K562 (cell line): ENCODE data around the gene GALNT16. TPM values are rescaled to one million over a fixed set of nuclear protein-coding genes. Genes with fewer than 3 reads are reported as not detected.

Experiments
- MLLT1 ChIP-seq, 2 experiments: fragments of 450-650 bp; IDR thresholded peaks; 2 replicates each; pipeline ENCODE4 v1.6.1; 2016
- NCOA6 ChIP-seq: fragments of 450-650 bp; IDR thresholded peaks from 2 replicates; pipeline ENCODE4 v1.6.1; 2017; ENCODE audit warnings: mild to moderate bottlenecking
- NELFE ChIP-seq: IDR thresholded peaks from 2 replicates; pipeline ENCODE4 v1.6.1; 2011; ENCODE audit warnings: mild to moderate bottlenecking; ENCODE audit not compliant: insufficient read depth, insufficient read length
- RERE ChIP-seq: sonication (generic); formaldehyde crosslinking; IDR thresholded peaks from 2 replicates; pipeline ENCODE4 v1.8.0; 2023; ENCODE audit warnings: missing genetic modification reagents, mild to moderate bottlenecking, borderline replicate concordance
- SIX5 ChIP-seq, 2 experiments: IDR thresholded peaks; 2 replicates each; pipeline ENCODE4 v1.6.1; 2011; ENCODE audit warnings: low read length in 2 of 2, borderline replicate concordance in 1 of 2, low read depth in 1 of 2, mild to moderate bottlenecking in 1 of 2, moderate library complexity in 1 of 2; ENCODE audit not compliant: insufficient read depth in 1 of 2
- TCF3 ChIP-seq: sonication (generic); formaldehyde crosslinking; IDR thresholded peaks from 2 replicates; pipeline ENCODE4 v1.4.0; 2020; ENCODE audit warnings: mild to moderate bottlenecking, missing genetic modification reagents
- ZBTB40 ChIP-seq, 2 experiments: fragments of 450-650 bp in 1 of 2; sonication (generic) in 1 of 2; formaldehyde crosslinking in 1 of 2; IDR thresholded peaks; 2 replicates each; pipeline versions ENCODE4 v1.7.1 to v1.9.0; 2016 to 2022; ENCODE audit warnings: inconsistent platforms in 1 of 2, mild to moderate bottlenecking in 1 of 2, missing genetic modification reagents in 1 of 2
- ZNF311 ChIP-seq: fragments of 250-450 bp; sonication (Bioruptor Pico); IDR thresholded peaks from 2 replicates; pipeline ENCODE4 v1.4.0; 2020; ENCODE audit warnings: mild to moderate bottlenecking, moderate library complexity
- ZSCAN29 ChIP-seq: fragments of 450-650 bp; IDR thresholded peaks from 2 replicates; pipeline ENCODE4 v1.6.1; 2017
- polyA plus RNA-seq, 8 experiments: library from polyadenylated mRNA; depleted of rRNA in 4 of 8; stranded (reverse) in 5 of 8; unstranded in 3 of 8; fragments of >200 nt; fragmentation: Nextera tagmentation in 2 of 8; fragmentation: Illumina TruSeq in 1 of 8; extraction: Ambion mirVana in 2 of 8; extraction: Trizol in 1 of 8; gene quantifications; 2 replicates each; pipeline versions ENCODE4 v1.2.1 to v1.2.3, GENCODE V29; 2011 to 2014; ENCODE audit warnings: inconsistent platforms in 1 of 8, missing spikeins in 1 of 8
- total RNA-seq, 7 experiments: library from RNA; depleted of rRNA in 6 of 7; stranded (reverse); fragments of >200 nt in 6 of 7; fragmentation: Illumina TruSeq in 2 of 7; extraction: Trizol in 2 of 7; gene quantifications; 2 replicates each; pipeline versions ENCODE4 v1.2.1 to v1.2.3, GENCODE V29; 2011 to 2021; ENCODE audit warnings: low replicate concordance in 1 of 7

GALNT16 gene
- total and polyA plus RNA-seq, 9 of the 15 experiments (the other 6 are each of a cell fraction or from before 2014, with no cell fraction given): not detected

GRCh38 chr14:69398053-69398817 lies 138.3 kb downstream of the GALNT16 start, which contains the start of the genes ERH and SLC39A9 (continued):
- TF ChIP-seq ZBTB40 (IDR thresholded peaks at IDR 0.05) (peak; percentile 99), ZBTB40 (CRISPR knock-in tag; IDR thresholded peaks at IDR 0.05) (no peak), TCF3 (no peak), MLLT1 (IDR thresholded peaks at IDR 0.05) (no peak), ZNF311 (CRISPR knock-in tag) (no peak), ZSCAN29 (no peak), NCOA6 (no peak), RERE (CRISPR knock-in tag) (no peak), NELFE (no peak), SIX5 (IDR thresholded peaks at IDR 0.05; ENCODE audit: borderline replicate concordance in 1 of 2, insufficient read depth in 1 of 2, low read depth in 1 of 2, low read length in 2 of 2) (peak in 1 of 2 experiments; percentile 49; a peak in 2 of 4 replicates)
